Muscle of back (tissue), 13 donors: ENCODE results near the gene CFAP46. TPM values are rescaled to one million over a fixed set of nuclear protein-coding genes. Genes with fewer than 3 reads are reported as not detected.
A peak's percentile ranks its signal among the peaks of the same experiment; 100 is the strongest.

Experiments used
- DNase-seq, 3 donors: peaks; one replicate each; pipeline versions ENCODE4 v3.0.0 to v3.0.0-alpha.2; 2013
- long read RNA-seq, 9 donors: transcript quantifications; one replicate each; lab custom pipeline, GENCODE V29; 2026
- polyA plus RNA-seq, 10 donors: library from polyadenylated mRNA; unstranded; fragments of 120-200 nt; gene quantifications; one replicate each; pipeline ENCODE4 v1.2.1, GENCODE V29; 2013; ENCODE audit not compliant: insufficient read length in 10 of 10

The CFAP46 gene
- under 1 TPM; 0.21 to 0.53 (median 0.44) TPM for polyA plus RNA-seq
- long read RNA-seq, donor 1 = 0 reads
- long read RNA-seq, donor 2 = 0 reads
- long read RNA-seq, donor 3 = 0 reads
- long read RNA-seq, donor 4 = 0 reads
- long read RNA-seq, donor 5 = 0 reads
- long read RNA-seq, donor 6 = 0 reads
- long read RNA-seq, donor 7 = 0 reads
- long read RNA-seq, donor 8 = 0 reads
- long read RNA-seq, donor 9 = 0 reads

GRCh38 chr10:132942101-132943057 is at the start of gene CFAP46:
Gene CFAP46, minus strand, starts transcription at chr10:132942570. Its CDS starts 86 bp downstream, at chr10:132942484.
- DNase-seq = peak; percentile 42 to 83 (median 69)

GRCh38 chr10:132991706-132992432 is 49.5 kb upstream of the CFAP46 start:
- no peak for DNase-seq

GRCh38 chr10:132990684-132991545 is 48.5 kb upstream of the CFAP46 start:
- no peak for DNase-seq

GRCh38 chr10:132989476-132990415 is 47.4 kb upstream of the CFAP46 start:
- no peak for DNase-seq

GRCh38 chr10:132988988-132989387 is 46.6 kb upstream of the CFAP46 start:
- DNase-seq = no peak

GRCh38 chr10:132987671-132988571 is 45.6 kb upstream of the CFAP46 start:
- DNase-seq = peak; percentile 83 to 89 (median 88)

GRCh38 chr10:132986978-132987377 is 44.6 kb upstream of the CFAP46 start:
- no peak for DNase-seq

- no peak for DNase-seq
Measured at GRCh38 chr10:132986576-132986975, 44.2 kb upstream of the CFAP46 start.

- DNase-seq = no peak
Measured at GRCh38 chr10:132986076-132986475, 43.7 kb upstream of the CFAP46 start.

GRCh38 chr10:132985546-132985900 is 43.2 kb upstream of the CFAP46 start:
- DNase-seq = no peak

GRCh38 chr10:132984801-132985545 is 42.6 kb upstream of the CFAP46 start:
- DNase-seq = no peak

GRCh38 chr10:132984008-132984295 is 41.6 kb upstream of the CFAP46 start:
- no peak for DNase-seq

- DNase-seq = no peak
Measured at GRCh38 chr10:132983252-132984007, 41.1 kb upstream of the CFAP46 start.

GRCh38 chr10:132982301-132982989 is 40.1 kb upstream of the CFAP46 start:
- DNase-seq = peak; percentile 9 to 81 (median 71)

- no peak for DNase-seq
Measured at GRCh38 chr10:132981746-132982145, 39.4 kb upstream of the CFAP46 start.

GRCh38 chr10:132981173-132981555 is 38.8 kb upstream of the CFAP46 start:
- DNase-seq = no peak
